HG03135 (cell line): ENCODE data around the gene PNPLA6.

Experiments used
- ATAC-seq: cut with Tn5 transposase; IDR thresholded peaks from one replicate; pipeline ENCODE4 v1.9.1; 2021; ENCODE audit warnings: mild to moderate bottlenecking, moderate library complexity; ENCODE audit not compliant: unreplicated experiment

PNPLA6 gene

DNA sequence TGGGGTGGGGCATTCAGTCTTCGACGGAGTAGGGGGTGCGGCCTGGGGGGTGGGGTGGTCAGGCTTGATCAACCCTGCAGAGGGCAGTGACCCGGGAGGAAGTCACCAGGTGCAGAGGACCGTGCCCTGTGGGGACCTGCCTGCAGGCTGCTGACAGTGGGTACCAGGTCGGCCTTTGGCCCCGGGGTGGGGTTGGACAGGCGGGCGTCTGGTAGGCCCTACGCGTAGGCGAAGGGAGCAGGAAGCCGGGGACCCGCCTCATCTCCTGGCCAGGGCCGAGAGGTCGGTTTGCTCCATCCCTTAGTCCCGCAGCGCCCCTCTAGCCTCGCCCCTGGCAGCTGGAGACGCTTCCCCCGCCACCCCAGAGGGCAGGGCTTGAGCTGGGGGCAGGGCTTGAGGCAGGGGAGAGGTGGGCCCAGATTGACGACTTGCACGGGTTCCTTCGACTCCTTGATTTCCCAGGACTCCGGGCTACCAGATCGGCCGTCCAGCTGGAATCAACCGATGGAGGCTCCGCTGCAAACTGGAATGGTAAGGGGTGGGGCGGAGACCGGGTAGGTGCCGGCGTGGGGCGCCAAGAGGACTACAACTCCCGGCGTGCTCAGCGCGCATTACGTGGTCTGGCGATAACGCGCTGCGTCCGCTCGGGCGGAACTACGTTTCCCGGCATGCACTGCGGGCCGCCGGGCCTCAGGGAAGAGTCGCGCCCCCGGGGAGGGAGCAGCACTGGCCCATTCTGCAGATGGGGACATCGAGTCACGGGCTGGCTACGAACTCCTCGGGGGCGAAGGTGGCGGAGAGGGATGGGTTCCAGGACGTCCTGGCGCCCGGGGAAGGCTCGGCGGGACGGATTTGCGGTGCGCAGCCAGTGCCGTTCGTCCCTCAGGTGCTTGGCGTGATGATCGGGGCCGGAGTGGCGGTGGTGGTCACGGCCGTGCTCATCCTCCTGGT, at the start of gene PNPLA6:
Gene PNPLA6 (plus strand): TSS at position 671 of the 951 bp plus-strand sequence. CDS start 72 bp downstream, at position 743.
- ATAC-seq = peak; percentile 61

DNA sequence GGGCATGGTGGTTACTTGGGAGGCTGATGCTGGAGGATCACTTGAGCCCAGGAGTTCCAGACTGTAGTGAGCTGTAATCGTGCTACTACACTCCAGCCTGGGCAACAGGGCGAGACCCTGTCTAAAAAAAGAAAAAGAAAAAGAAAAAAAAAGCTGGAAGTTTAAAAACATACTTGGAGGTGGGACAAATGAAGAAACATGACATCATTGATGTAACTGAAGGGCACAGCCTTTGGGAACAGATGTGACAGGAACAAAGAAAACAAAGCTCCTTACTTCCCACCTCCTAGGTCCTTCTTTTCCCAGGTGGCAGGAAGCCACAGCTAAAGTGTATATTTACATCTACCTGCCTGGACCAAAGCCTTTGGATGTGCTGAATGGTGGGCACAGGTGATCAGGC, 48.6 kb upstream of the PNPLA6 start:
- no peak for ATAC-seq

DNA sequence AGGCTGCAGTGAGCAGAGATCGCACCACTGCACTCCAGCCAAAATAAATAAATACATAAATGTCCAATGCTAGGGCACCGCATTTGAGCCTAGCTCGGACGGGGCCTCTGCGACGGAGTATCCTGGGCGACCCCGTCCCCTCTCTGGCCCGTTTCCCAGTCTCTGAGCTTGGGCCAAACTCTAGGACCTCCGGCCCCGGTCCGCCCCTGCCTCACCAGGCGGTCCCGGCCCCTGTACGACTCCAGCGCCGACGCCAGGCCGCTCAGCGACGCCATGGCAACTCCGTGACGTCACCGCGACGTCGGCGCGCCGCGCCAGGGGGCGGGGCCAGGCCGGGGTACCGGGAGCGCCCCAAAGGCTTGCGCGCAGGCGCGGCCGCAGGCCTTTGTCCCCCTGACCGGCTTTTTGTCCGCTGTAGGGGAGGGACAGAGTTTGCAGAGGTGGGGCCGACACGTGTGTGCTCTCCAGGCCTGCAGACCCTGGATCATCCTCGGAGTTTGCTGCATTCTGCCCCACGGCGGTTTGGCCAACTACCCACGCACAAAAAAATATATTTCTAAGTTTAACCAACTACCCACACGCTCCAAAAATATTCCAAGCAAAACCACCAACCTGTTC, 46.7 kb upstream of the PNPLA6 start, which contains the start of gene PEX11G:
Gene PEX11G (minus strand): TSS at position 300 of the 618 bp plus-strand sequence. CDS start 25 bp downstream, at position 275.
- ATAC-seq = peak; percentile 82

DNA sequence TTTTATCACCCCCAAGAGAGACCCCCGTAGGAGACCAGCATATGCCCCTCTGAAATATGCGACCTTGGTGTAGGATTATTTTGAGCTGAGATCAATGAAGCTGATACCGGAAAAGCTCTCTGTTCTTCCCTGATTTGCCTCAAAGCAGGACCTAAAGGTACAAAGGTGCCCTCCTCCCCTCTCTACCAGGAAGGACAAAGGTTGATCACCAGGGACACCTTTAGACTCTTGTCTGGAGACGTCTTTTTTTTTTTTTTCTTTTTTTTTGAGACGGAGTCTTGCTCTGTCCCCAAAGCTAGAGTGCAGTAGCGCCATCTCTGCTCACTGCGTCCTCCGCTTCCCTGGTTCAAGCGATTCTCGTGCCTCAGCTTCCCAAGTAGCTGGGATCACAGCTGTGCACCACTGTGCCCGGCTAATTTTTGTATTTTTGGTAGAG, 45.9 kb upstream of the PNPLA6 start:
- ATAC-seq = no peak

DNA sequence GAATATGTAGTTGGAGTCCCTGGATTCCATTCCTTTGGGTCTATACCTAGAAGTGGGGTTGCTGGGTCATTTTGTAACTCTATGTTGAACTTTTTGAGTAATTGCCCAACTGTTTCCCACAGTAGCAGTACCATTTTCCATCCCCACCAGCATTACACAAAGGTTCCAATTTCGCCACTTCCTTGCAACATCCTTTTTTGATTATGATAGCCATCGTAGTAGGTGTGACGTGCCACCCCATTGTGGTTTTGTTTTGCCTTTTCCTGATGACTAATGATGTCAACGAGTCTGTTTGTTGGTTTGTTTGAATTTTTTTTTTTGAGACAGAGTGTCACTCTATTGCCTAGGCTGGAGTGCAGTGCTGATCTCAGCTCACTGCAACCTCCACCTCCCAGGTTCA, 43.4 kb upstream of the PNPLA6 start:
- no peak for ATAC-seq

DNA sequence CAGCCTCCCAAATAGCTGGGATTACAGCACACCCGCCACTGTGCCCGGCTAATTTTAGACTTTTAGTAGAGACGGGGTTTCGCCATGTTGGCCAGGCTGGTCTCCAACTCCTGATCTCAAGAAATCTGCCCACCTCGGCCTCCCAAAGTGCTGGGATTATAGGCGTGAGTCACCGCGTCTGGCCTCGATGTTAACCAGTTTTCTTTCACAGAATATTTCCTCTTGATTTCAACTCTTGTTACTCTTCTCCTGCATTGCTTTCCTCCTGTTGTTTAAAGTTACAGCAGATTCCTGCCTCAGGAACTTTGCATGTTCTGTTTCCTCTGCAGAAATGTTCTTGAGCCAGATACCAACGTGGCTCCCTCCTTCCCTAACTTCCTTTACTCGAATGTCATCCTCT, 43.0 kb upstream of the PNPLA6 start:
- no peak for ATAC-seq

DNA sequence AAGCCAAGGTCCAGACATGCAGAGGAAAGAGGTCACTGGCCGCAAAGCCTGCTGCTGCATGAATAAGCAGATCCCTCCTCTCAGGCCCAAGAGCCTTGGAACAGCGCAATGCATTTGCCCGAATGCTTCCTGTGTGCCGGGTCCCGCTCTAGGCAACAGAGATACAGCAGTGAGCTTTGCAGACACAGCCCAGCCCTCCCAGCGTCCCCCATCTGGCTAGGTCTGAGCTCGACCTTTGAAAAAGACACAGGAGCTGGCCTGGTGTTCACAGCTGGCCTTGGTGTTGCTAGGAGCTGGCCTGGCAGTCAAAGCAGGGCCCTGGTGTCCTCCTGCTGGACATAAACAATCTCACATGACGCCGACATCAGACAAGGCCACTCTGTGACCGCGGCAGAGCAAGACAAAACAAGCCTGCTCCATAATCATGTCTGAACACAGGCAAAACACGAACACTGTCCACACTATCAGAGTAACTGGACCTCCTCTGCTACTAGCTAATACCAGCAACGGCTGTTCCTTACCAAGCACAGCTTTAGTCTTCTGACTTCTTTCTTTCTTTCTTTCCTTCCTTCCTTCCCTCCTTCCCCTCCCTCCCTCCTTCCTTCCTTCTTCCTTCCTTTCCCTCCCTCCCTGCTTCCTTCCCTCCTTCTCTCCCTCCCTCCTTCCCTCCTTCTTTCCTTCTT, 41.0 kb upstream of the PNPLA6 start:
- ATAC-seq = no peak

DNA sequence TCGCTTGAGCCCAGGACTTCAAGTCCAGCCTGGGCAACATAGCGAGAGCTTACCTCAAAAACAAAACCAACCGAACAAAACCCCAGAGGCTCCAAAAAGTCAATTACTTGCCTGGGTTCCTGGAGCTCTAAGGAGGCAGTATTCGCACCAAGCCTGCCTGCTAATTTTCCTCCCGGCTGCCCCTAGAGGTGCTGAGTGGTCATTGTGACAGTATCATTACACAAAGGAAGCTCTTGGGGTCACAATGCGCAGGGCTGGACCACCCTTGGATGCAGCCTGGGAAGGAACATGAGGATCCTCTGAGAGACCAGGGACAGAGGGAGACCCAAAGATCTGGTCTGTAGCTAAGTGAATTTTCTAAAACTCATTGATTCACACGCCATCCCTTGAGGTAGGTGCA, 38.2 kb upstream of the PNPLA6 start:
- no peak for ATAC-seq

DNA sequence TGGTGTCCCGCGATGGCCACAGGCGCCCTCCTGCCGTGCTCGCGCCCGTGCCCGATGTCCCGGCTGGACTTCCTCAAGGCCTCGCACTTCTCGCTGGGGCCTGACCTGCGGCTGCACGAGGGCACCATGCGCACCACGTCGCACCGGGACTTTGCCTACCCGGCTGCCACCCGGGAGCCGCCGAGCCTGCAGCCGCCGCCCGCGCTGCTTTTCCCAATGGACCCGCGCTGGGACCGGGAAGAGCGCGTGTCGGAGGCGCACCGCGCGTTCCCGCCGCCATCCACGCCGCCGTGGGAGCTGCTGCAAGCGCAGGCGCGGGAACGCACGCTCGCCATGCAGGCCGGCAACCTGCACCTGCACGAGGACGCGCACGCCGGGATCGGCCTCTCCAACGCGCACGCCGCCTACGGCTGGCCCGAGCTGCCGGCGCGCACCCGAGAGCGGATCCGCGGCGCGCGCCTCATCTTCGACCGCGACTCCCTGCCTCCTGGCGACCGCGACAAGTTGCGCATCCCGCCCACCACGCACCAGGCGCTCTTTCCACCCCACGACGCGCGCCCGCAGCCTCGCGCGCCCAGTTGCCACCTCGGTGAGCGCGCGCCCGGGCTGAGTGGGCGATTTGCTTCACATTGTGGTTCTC, 34.6 kb upstream of the PNPLA6 start:
- no peak for ATAC-seq

DNA sequence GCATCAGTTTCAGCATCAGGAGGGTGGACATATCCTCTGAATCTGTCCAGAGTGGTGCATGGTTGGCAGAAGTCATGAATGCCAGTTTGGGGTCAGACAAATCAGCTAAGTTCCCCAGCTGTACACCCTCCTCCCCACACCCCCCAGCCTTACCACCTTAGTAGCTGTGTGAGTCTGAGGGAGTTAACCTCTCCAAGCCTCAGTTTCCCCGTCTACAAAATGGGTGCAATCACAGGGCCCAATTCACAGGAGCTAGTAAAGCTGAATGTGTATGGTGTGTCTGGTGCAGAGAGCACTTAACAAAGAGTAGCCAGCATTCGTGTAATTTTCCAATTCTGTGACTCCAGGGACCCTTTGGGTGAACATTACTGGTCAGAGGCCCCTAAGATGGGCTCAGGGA, 33.0 kb upstream of the PNPLA6 start:
- no peak for ATAC-seq

DNA sequence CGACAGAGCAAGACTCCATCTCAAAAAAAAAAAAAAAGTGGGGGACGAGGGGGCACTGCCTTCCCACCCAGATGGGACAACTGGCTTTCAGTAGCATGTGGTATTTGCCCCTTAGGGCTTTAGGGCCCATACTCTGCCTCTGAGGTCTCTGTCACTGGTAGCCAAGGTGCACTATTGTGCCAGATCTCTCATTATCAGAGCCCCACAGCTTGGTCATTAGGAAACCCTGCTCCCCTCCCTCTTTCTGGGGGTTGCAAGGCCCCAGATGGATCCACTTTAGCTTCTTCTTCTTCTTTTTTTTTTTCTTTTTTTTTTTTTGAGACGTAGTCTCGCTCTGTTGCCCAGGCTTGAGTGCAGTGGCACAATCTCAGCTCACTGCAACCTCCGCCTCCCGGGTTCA, 30.8 kb upstream of the PNPLA6 start:
- no peak for ATAC-seq

DNA sequence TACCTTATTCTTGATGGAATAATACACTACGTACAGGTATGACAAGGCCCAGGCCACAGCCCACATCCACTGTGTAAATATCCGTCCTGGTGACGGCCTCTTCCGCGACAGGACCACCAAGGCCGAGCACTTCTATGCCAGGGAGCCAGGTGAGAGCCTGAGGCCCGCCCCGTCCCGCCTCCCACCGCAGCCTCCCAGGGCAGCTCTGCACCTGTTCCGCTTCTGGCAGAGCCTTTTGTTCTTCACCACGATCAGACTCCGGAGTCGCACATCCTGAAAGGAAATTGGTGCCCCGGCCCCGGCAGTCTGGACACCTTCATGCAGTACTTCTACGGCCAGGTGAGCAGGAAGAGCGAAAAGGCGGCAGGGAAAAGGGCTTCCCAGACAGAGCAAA, 30.2 kb upstream of the PNPLA6 start:
- ATAC-seq = no peak

DNA sequence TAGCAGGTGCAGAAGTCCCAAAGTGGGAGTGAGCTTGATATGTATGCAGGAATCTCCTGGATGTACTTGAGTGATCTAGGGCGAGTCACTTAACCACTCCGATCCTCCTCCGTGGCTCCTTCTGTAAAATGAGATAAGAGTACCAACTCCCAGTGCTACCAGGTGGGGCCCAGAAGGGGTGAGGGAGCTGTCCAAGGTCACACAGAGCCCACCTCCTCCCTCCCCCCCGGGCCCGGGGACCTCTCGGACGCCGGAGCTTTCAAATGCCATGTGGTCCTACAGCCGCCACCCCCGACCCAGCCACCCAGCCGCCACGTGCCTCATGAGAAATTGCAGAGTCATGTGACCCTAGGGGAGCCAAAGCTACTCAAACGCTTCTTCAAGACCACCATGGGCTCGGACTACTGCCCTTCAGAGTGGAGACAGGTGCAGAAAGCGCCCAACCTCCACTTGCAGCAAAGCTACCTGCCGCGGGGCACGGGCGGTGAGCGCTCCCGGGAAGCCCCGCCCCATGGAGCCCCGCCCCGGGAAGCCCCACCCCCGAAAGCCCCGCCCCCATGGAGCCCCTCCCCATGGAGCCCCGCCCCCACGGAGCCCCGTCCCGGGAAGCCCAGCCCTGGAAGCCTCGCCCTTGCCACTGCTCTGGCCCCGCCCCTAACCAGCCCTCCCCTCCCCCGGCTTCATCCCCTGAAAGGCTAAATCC, 29.7 kb upstream of the PNPLA6 start:
- no peak for ATAC-seq

DNA sequence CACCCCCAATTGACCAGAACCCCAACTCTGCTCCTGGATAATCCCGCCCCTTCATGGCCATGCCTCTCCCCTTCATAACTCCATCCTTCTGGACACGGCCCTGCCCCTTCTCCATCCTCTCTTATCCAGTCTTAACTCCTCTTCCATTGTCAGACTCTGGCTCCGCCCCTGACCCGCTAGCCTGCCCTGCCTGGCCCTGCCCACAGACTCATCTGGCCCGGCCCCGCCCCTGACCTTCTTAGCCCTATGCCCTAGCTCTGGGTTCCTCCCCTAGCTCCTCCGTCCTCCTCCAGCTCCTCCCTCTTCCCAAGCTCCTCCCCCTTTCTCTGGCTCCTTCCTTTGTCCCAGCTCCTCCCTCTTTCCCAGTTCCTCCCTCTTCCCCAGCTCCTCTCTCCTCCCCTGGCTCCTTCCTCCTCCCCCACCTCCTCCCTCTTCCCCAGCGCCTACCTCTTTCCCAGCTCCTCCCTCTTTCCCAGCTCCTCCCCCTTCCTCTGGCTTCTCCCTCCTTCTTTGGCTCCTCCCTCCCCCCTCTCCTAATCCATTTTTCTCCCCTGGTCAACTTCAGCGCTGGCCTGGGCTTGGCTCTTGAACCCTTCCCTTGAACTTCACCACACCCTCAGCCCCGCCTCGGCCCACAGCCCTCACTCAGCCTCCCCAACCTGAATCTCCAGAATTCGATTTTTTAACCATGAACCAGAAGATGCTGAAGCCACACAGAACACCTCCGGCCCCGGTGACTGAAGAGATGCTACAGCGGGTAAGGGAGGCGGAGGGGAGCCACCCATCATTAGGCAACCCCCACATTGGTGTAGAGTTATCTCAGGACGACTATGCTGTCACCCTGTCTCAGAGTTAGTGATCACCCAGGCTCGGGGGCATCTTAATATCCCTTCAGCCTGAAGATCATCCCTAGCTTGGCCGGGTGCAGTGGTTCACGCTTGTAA, 28.9 kb upstream of the PNPLA6 start:
- ATAC-seq = no peak

DNA sequence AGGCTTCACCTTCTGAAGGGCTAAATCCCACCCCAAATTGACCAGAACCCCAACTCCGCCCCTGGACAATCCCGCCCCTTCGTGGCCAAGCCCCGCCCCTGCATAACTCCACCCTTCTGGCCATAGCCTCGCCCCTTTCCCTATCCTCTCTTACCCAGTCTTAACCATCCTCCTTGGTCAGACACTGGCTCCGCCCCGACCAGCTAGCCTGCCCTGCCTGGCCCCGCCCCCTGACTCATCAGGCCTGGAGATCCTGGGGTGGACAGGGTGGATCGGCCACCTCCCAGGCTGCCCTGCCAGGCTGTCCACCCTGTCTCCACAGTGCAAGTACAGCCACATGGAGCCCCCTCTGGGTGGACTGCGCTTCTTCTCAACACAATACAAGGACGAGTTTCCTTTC, 27.6 kb upstream of the PNPLA6 start:
- no peak for ATAC-seq

DNA sequence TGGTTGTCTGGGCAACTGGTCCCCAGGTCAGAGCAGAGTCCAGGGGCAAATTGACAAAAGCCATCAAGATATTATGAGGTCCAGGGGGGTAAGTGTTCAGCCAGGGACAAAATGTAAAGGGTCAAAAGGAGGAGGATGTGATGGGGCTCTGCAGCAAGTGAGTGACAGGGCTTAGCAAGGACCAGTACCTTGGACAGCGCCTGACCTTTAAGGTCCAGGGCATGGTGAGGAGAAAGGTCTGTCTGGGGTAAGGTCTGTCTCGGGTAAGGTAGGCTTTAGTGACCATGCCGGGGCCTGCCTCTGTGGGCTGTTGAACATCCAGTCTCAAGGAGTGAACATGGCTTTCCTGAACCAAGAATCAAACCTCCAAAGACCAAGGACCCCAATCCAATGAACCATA, 25.9 kb upstream of the PNPLA6 start:
- no peak for ATAC-seq

DNA sequence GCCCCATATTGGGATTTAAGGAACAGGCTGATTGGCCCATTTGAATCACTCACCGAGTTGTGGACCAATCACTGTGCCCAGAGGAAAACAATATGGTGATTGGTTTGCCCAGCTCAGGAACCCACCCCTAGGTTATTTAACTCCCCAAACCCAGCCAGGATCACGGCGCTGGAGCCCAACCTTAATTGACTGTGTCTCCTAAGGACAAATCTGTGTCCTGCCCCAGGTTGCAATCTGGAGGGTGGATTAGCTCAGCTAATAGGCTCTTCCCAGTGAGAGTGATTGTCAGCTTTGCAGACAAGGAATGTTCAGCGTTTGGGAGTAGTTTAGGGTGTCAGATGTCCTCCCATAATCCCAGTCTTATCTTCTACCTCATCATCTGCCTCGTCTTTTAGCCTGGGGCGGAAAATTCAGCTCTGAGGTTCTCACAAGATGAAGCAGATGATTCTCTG, 23.1 kb upstream of the PNPLA6 start:
- no peak for ATAC-seq

DNA sequence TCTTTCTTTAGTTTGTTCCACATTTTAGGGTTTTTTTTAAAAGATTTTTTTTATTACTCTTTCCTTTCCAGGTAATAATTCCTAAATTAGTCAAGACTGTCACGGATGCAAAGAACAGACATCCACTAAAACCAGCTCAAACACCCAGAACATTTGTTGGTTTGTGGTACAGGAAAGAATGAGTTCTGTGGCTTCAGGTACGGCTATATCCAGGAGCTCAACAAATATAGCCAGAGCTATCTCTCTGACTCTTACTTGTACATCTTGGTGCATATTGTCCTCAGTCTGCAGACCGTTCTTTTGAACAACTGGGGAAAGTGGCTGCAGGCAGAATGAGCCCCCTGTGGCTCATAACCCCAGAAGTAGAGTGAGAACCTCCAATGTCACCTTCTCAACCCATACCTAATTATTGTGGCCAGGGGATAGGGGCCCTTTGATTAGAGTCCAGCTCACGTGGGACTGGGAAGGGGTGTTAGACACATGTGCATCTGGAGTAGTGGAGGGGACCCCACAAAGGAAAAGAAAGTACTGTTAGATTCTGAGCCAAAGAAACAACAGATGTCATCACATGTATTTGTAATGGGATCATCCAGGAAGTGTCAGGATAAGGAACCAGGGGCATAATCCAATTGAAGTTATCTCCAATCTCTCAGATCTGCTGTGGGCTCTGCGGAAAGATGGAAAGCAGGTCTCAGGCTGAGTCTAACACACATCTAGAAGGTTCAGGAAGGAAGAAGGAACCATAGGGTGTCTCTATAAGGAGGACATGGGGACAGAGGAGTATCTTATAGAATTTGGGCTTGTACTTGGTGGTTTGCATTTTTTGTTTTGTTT, 21.5 kb upstream of the PNPLA6 start:
- no peak for ATAC-seq
